Measurements from ENCODE around the gene LCT.

The LCT gene

DNA sequence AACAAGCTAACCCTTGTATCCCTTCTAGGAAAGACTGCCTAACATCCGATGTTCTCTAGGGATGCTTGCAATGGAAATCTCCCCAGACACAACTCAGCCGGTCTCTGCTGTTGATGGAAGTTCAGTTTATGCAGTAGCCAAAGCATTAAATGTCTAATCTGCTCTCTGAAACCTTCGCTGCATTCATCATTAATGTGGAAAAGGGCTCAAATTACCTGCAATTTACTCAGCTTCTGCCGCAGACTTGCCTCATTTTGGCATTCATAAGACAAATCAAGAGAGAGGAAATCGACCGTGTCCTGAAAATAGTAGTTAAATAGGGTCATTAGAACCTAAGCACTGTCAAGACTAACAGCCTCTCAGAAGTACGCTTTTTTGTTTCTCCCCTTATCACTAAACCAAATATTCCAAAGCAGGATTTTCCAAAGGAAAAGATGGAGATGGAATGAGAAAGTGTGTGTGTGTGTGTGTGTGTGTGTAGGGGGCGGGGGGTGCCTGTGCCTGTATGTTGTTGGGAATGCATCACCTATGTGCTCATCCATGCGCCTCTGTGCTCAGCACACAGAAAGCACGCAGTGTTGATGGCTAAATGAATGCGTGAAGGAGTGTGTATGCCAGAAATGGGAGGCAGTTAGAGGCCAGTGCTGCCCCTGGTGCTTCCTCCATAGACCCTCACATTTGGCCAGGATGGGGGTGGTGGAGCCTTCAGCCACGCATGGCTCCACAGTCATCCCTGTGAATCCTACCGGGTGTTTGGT is 7.4 kb downstream of the LCT start:
- no peak overlapping the region for H3K27ac ChIP-seq (ENCODE audit: low read length)
- no peaks in the 10 kb centered on the region for H3K36me3 ChIP-seq (ENCODE audit: control insufficient read depth, low read depth, low read length)

DNA sequence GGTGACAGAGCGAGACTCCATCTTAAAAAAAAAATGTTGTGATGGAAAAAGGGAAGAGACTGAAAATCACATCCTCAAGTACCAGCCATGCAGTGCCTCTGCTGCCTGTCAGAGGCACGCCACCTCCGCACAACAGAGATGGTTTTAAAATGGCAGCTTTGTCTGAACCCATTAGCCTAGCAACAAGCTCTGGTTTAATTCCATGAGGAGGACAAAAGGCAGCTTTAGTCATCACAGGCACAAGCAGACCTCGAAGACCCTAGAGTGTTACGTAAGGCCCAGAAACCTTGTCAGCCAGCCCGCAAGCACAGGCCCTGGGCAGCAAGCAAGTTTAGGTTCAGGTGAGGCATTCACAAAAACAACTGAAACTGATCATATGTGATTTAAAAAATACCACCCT is 10.4 kb downstream of the LCT start:
- Histone ChIP-seq H3K36me3 (ENCODE audit: control insufficient read depth, low read depth, low read length) (no peaks in the 10 kb centered on the region), H3K27ac (ENCODE audit: low read length) (no peak overlapping the region)

More for the DNA sequence above, 7.4 kb downstream of the LCT start:
- Histone ChIP-seq H3K4me1 (ENCODE audit: control insufficient read depth, low read depth, low read length) (no peaks in the 10 kb centered on the region), H3K9ac (ENCODE audit: low read length) (no peak overlapping the region), H3K27me3 (ENCODE audit: control insufficient read depth, insufficient read depth, low read length) (no peaks in the 10 kb centered on the region), H3K4me3 (ENCODE audit: low read length) (no peak overlapping the region), H3K9me3 (ENCODE audit: control insufficient read depth, low read depth, low read length) (no peaks in the 10 kb centered on the region)

DNA sequence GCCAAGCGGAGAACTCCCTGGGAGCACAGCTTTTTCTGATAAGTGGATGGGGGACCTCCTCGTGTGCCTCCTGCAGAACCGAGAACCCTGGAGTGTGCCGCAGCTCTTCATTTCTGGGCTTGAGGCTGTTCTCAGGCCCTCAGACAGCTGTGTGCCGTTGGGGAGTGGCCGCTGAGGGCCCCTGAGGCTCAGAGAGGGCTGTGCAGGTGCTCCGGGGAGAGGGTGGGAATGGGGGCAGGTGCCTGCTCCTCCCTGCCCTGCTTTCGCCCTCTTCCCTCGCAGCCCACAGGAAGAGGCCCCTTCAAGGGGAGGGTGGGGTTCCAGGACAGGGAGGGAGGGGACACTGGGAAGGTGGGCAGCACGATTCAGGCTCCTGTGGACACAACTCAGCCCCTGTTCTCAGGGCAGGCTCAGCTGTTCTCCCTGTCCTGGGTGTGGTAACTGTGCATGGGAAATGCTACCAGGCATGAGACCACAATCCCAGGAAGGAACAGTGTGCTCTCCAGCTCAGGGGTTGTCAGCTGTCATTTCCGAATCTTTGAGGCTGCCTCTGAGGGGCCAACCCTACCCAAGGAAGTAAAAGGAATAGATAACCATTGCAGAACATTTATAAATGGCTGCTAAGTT is 11.3 kb downstream of the LCT start:
- Histone ChIP-seq H3K27ac (ENCODE audit: low read length) (no peak overlapping the region), H3K4me3 (ENCODE audit: low read length) (no peak overlapping the region), H3K9me3 (ENCODE audit: control insufficient read depth, low read depth, low read length) (no peaks in the 10 kb centered on the region)

More for the DNA sequence above, 10.4 kb downstream of the LCT start:
- Histone ChIP-seq H3K9ac (ENCODE audit: low read length) (no peak overlapping the region), H3K27me3 (ENCODE audit: control insufficient read depth, insufficient read depth, low read length) (no peaks in the 10 kb centered on the region), H3K4me3 (ENCODE audit: low read length) (no peak overlapping the region), H3K4me1 (ENCODE audit: control insufficient read depth, low read depth, low read length) (no peaks in the 10 kb centered on the region), H3K9me3 (ENCODE audit: control insufficient read depth, low read depth, low read length) (no peaks in the 10 kb centered on the region)

DNA sequence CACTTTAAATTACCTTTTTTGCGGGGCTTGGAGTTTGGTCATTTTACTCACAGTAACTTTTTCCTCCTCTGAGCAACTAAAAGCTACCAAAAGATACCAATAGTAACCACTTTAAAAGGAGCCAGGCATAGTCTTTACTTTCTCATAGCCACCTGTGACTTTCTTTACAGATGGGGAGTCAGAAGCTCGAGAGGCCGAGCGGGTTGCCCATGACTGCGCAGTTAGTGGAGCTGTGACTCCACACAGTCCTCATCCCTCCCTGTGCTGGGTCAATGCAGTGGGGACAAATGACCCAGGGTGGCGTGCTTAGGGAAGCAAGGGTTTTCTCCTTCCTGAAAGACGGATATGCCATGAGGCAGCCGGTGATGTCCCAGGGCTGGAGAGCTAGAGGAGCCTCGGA is 11.9 kb downstream of the LCT start:
- Histone ChIP-seq H3K9ac (ENCODE audit: low read length) (no peak overlapping the region), H3K9me3 (ENCODE audit: control insufficient read depth, low read depth, low read length) (no peaks in the 10 kb centered on the region), H3K36me3 (ENCODE audit: control insufficient read depth, low read depth, low read length) (no peaks in the 10 kb centered on the region), H3K4me1 (ENCODE audit: control insufficient read depth, low read depth, low read length) (no peaks in the 10 kb centered on the region), H3K27ac (ENCODE audit: low read length) (no peak overlapping the region), H3K4me3 (ENCODE audit: low read length) (no peak overlapping the region), H3K27me3 (ENCODE audit: control insufficient read depth, insufficient read depth, low read length) (no peaks in the 10 kb centered on the region)

More for the DNA sequence above, 11.3 kb downstream of the LCT start:
- Histone ChIP-seq H3K4me1 (ENCODE audit: control insufficient read depth, low read depth, low read length) (no peaks in the 10 kb centered on the region), H3K27me3 (ENCODE audit: control insufficient read depth, insufficient read depth, low read length) (no peaks in the 10 kb centered on the region), H3K36me3 (ENCODE audit: control insufficient read depth, low read depth, low read length) (no peaks in the 10 kb centered on the region), H3K9ac (ENCODE audit: low read length) (no peak overlapping the region)

DNA sequence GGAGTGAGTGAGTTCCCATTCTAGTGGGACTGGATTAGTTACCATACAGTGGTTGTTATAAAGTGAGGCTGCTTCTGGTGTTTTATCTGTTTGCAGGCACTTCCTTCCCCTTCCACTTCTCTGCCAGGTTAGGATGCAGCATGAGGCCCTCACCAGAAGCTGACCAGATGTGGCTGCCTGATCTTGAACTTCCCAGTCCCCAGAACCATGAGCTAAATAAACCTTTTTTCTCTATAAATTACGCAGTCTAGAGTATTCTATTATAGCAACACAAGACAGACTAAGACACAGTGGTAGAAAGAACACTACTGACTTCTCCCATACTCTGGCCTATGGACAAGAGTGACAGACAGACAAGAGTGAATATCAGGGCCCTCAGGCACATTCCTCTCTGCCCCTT is 14.1 kb downstream of the LCT start:
- Histone ChIP-seq H3K9ac (ENCODE audit: low read length) (no peak overlapping the region), H3K27me3 (ENCODE audit: control insufficient read depth, insufficient read depth, low read length) (no peaks in the 10 kb centered on the region), H3K4me3 (ENCODE audit: low read length) (no peak overlapping the region), H3K4me1 (ENCODE audit: control insufficient read depth, low read depth, low read length) (no peaks in the 10 kb centered on the region), H3K36me3 (ENCODE audit: control insufficient read depth, low read depth, low read length) (no peaks in the 10 kb centered on the region), H3K27ac (ENCODE audit: low read length) (no peak overlapping the region), H3K9me3 (ENCODE audit: control insufficient read depth, low read depth, low read length) (no peaks in the 10 kb centered on the region)

DNA sequence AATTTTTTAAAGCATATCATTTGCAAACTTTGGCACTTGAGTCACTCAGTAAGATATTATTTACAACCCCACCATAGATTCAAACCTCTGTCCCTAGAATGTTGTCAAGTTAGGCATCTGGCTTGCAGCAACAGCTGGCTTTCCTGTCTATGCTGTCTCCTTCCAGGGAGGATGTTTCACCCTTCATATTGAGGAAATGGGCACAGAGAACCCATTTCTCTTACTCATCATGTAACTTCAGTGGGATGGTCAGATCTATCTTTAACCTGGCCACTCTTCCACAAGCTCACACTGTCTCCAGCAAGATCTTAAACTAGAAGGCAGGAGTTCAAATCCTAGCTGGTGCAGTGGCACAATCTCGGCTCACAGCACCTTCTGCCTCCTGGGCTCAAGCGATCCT is 15.8 kb downstream of the LCT start:
- Histone ChIP-seq H3K36me3 (ENCODE audit: control insufficient read depth, low read depth, low read length) (no peaks in the 10 kb centered on the region), H3K9ac (ENCODE audit: low read length) (no peak overlapping the region), H3K4me1 (ENCODE audit: control insufficient read depth, low read depth, low read length) (no peaks in the 10 kb centered on the region), H3K9me3 (ENCODE audit: control insufficient read depth, low read depth, low read length) (no peaks in the 10 kb centered on the region), H3K27ac (ENCODE audit: low read length) (no peak overlapping the region), H3K4me3 (ENCODE audit: low read length) (no peak overlapping the region), H3K27me3 (ENCODE audit: control insufficient read depth, insufficient read depth, low read length) (no peaks in the 10 kb centered on the region)

DNA sequence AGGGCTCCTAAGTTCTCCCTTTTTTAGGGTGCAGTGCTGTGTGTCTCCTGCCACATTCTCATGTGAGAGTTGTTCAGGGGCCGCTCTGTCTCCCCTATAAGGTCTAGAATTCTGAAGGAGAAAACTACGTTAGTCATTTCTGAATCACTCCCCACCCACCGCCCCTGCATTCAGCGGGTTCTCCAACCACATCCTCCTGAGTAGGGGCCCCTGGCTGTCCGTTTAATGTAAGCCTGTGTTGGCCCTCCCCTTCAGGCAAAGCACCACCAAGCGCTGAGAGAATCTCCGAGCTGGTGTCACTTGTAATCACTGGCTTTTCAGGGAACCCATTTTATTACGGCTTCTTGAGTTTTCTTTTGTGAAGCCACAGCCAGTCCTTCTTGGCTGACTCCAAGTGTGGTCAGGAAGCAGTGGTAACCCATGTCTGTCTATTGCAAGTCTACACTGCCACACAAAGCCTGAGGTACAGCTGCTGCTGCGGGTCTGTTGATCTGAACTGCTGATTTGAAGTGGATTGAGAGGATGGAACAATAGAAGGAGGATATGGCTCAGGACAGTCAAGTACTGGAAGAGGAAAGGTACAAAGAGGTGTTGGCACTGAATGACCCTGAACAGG is 16.9 kb downstream of the LCT start:
- Histone ChIP-seq H3K4me3 (ENCODE audit: low read length) (no peak overlapping the region), H3K36me3 (ENCODE audit: control insufficient read depth, low read depth, low read length) (no peaks in the 10 kb centered on the region), H3K4me1 (ENCODE audit: control insufficient read depth, low read depth, low read length) (no peaks in the 10 kb centered on the region), H3K9ac (ENCODE audit: low read length) (no peak overlapping the region), H3K9me3 (ENCODE audit: control insufficient read depth, low read depth, low read length) (no peaks in the 10 kb centered on the region), H3K27me3 (ENCODE audit: control insufficient read depth, insufficient read depth, low read length) (no peaks in the 10 kb centered on the region), H3K27ac (ENCODE audit: low read length) (no peak overlapping the region)

DNA sequence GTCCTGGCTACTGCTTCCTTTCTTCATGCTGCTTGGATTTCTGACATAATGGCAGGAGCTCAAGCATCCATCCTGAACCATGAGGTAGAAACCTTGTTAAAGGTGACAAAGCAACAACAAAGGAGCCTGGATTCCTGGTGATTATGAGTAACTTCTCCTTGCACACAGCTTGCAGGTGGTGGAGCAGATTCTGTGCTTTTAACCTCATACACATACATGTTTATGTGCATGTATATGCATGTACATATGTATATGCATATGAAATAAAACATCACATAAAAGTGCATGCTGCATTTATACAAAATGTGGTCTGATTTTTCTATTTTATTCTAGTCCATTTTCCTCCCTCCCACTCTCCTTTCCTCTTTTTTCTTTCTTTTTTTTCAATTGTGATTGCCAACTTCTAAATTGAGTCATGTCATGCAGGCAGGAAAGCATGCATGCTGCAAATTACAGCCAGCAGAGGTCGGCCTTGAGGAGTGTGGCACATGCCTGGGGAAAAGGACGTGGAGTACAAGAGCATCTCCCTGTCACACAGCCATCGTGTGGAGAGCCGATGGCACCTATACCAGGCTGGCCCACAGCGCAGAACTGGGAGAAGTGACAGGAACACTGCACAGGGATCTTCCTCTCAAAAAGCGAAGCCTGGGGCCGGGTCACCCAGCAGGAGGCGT is 17.9 kb downstream of the LCT start:
- Histone ChIP-seq H3K9me3 (ENCODE audit: control insufficient read depth, low read depth, low read length) (no peaks in the 10 kb centered on the region), H3K27me3 (ENCODE audit: control insufficient read depth, insufficient read depth, low read length) (no peaks in the 10 kb centered on the region), H3K9ac (ENCODE audit: low read length) (no peak overlapping the region), H3K36me3 (ENCODE audit: control insufficient read depth, low read depth, low read length) (no peaks in the 10 kb centered on the region), H3K27ac (ENCODE audit: low read length) (no peak overlapping the region), H3K4me3 (ENCODE audit: low read length) (no peak overlapping the region), H3K4me1 (ENCODE audit: control insufficient read depth, low read depth, low read length) (no peaks in the 10 kb centered on the region)

DNA sequence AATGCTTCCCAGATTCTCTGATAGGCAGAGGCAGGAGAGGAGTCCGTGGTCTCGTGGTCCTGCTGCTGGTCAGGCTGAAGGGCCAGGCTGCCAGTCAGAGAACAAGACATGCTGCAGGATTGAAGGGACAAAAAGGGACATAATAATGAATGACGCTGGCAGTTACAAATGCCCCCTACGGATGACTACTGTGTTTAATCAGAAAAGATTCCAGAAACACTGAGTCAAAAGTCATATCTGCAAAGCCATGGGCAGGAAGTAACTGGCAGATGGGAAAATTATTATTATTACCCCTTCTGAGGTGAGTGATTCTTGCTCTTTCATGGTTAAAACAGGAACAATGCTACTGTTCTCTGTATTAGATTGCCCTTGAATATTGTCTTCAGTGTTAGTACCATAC is 19.0 kb downstream of the LCT start:
- H3K4me1 ChIP-seq (ENCODE audit: control insufficient read depth, low read depth, low read length), result no peaks in the 10 kb centered on the region
- H3K27ac ChIP-seq (ENCODE audit: low read length), result no peak overlapping the region

DNA sequence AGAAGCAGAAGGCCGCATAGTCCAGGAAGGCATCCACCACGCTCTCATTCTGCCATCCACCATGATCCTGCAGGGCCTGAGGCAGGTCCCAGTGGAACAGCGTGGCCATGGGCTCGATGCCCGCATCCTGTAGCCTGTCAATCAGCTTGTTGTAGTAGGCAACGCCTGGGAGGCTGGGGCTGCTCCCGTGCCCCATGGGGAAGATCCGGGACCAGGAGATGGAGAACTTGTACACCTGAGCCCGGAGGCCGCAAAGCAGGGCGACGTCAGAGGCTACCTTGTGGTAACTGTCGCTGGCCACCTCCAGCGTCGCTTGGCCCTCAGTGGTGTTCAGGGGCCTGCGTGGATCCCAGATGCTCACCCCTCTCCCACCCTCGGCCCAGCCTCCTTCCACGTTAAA is 19.5 kb downstream of the LCT start:
- no peaks in the 10 kb centered on the region for H3K4me1 ChIP-seq (ENCODE audit: control insufficient read depth, low read depth, low read length)
- H3K27me3 ChIP-seq (ENCODE audit: control insufficient read depth, insufficient read depth, low read length), result no peaks in the 10 kb centered on the region
- no peak overlapping the region for H3K4me3 ChIP-seq (ENCODE audit: low read length)

More for the DNA sequence above, 19.0 kb downstream of the LCT start:
- Histone ChIP-seq H3K36me3 (ENCODE audit: control insufficient read depth, low read depth, low read length) (no peaks in the 10 kb centered on the region), H3K27me3 (ENCODE audit: control insufficient read depth, insufficient read depth, low read length) (no peaks in the 10 kb centered on the region), H3K4me3 (ENCODE audit: low read length) (no peak overlapping the region), H3K9ac (ENCODE audit: low read length) (no peak overlapping the region), H3K9me3 (ENCODE audit: control insufficient read depth, low read depth, low read length) (no peaks in the 10 kb centered on the region)

DNA sequence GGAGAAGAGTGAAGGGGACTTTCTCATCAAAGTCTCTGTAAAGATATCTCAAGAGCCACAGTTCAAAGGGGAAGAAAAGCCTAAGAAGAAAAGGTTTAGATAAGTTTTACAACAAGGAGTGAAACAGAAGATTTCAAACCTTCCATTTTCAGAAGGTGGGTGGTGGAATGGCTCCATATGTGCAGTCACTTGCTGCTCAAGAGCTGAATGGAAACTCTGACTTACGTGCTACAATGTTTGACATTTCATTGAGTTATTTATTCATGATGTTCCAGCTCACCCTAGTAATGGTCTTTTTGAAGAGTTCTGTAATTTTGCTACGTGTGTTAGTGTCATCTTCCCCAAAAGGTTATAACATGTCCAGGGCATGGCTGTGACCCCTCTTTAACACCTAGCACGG is 21.7 kb downstream of the LCT start:
- H3K27ac ChIP-seq (ENCODE audit: low read length), result no peak overlapping the region
- H3K4me1 ChIP-seq (ENCODE audit: control insufficient read depth, low read depth, low read length), result no peaks in the 10 kb centered on the region
- no peaks in the 10 kb centered on the region for H3K27me3 ChIP-seq (ENCODE audit: control insufficient read depth, insufficient read depth, low read length)
- no peak overlapping the region for H3K9ac ChIP-seq (ENCODE audit: low read length)
- no peak overlapping the region for H3K4me3 ChIP-seq (ENCODE audit: low read length)
- H3K36me3 ChIP-seq (ENCODE audit: control insufficient read depth, low read depth, low read length), result no peaks in the 10 kb centered on the region
- no peaks in the 10 kb centered on the region for H3K9me3 ChIP-seq (ENCODE audit: control insufficient read depth, low read depth, low read length)

More for the DNA sequence above, 19.5 kb downstream of the LCT start:
- no peak overlapping the region for H3K9ac ChIP-seq (ENCODE audit: low read length)
- H3K36me3 ChIP-seq (ENCODE audit: control insufficient read depth, low read depth, low read length), result no peaks in the 10 kb centered on the region
- no peak overlapping the region for H3K27ac ChIP-seq (ENCODE audit: low read length)
- H3K9me3 ChIP-seq (ENCODE audit: control insufficient read depth, low read depth, low read length), result no peaks in the 10 kb centered on the region
